ENCODE measurements around the gene ATP9B. TPM values are rescaled to one million over a fixed set of nuclear protein-coding genes. Genes with fewer than 3 reads are reported as not detected.

Gene ATP9B
- total RNA-seq, 1 experiment from 2014 or later = 20.9 TPM

DNA sequence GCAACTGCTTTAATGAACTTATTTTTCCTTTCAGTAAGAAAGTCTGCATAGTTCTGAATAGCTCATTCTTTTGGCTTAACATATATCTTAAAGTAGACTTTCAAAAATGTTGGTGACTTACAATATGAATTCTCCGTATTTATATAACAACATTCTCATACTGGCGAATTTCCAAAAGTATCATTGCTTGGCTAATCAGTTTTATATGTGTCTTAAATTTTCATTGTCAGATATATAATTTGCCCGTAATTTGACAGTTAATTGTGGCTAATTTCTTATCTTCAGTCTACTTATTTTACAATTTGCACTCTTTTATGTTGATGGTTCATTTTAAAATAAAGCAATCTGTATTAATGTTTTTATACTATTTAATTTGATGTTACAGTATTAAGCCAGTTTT lies 144.9 kb downstream of the ATP9B start:
- H2BK15ac ChIP-seq (ENCODE audit: low read depth, low read length) = no peak overlapping the region
- no peak overlapping the region for H4K8ac ChIP-seq (replicated peaks; ENCODE audit: insufficient read length, low read depth, low read length)
- no peaks in the 10 kb centered on the region for H3K27me3 ChIP-seq (ENCODE audit: insufficient read depth, low read length)
- H3K4ac ChIP-seq (ENCODE audit: low read depth, low read length) = no peak overlapping the region
- no peak overlapping the region for H3K14ac ChIP-seq (ENCODE audit: insufficient read depth, low read length)
- Mint-ChIP-seq H3K4me1 (no peaks in the 10 kb centered on the region), H3K4me3 (no peak overlapping the region), H3K9me3 (no peaks in the 10 kb centered on the region), H3K36me3 (ENCODE audit: insufficient read depth in 1 of 3, low read depth in 3 of 3) (peaks cover 3 to 5% (median 4%) of the 10 kb centered on the region in 3 experiments; a peak in 6 of 7 replicates), H3K27me3 (ENCODE audit: low read depth) (no peaks in the 10 kb centered on the region), H3K27ac (no peak overlapping the region)
- TF ChIP-seq, protein P1, sequence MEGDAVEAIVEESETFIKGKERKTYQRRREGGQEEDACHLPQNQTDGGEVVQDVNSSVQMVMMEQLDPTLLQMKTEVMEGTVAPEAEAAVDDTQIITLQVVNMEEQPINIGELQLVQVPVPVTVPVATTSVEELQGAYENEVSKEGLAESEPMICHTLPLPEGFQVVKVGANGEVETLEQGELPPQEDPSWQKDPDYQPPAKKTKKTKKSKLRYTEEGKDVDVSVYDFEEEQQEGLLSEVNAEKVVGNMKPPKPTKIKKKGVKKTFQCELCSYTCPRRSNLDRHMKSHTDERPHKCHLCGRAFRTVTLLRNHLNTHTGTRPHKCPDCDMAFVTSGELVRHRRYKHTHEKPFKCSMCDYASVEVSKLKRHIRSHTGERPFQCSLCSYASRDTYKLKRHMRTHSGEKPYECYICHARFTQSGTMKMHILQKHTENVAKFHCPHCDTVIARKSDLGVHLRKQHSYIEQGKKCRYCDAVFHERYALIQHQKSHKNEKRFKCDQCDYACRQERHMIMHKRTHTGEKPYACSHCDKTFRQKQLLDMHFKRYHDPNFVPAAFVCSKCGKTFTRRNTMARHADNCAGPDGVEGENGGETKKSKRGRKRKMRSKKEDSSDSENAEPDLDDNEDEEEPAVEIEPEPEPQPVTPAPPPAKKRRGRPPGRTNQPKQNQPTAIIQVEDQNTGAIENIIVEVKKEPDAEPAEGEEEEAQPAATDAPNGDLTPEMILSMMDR (conservative IDR thresholded peaks at IDR 0.05) = no peak
- H3K9me3 ChIP-seq (ENCODE audit: control insufficient read depth, low read depth, low read length) = no peaks in the 10 kb centered on the region
- no CpG with 5 or more reads among the region's 3 CpGs for WGBS (ENCODE audit: extremely low coverage, insufficient read length, low lambda C conversion rate)
- no peak overlapping the region for H3K9ac ChIP-seq (ENCODE audit: extremely low read depth, insufficient read length, low read length)
- no peak overlapping the region for H2AFZ ChIP-seq (ENCODE audit: low read length)
- H3K79me2 ChIP-seq (ENCODE audit: insufficient read depth, low read length) = no peaks in the 10 kb centered on the region
- no peak overlapping the region for H3K4me2 ChIP-seq (ENCODE audit: insufficient read depth, insufficient read length, low read length)
- no peak overlapping the region for H2AK5ac ChIP-seq (ENCODE audit: insufficient read length, low read length)
- no peaks in the 10 kb centered on the region for H4K20me1 ChIP-seq (ENCODE audit: control insufficient read depth, insufficient read depth, insufficient read length)
- no peaks in the 10 kb centered on the region for H3K4me1 ChIP-seq (ENCODE audit: insufficient read depth, low read length)
- H3T11ph ChIP-seq (ENCODE audit: low read length) = no peak overlapping the region
- H3K56ac ChIP-seq (ENCODE audit: insufficient read length, low read depth, low read length) = no peak overlapping the region
- no peak overlapping the region for H2BK12ac ChIP-seq (ENCODE audit: insufficient read length, low read depth, low read length)
- H2BK120ac ChIP-seq (ENCODE audit: low read depth, low read length, poor library complexity, severe bottlenecking) = no peak overlapping the region
- no peak overlapping the region for H2BK20ac ChIP-seq (ENCODE audit: low read depth, low read length, poor library complexity, severe bottlenecking)
- no peak overlapping the region for H4K91ac ChIP-seq (ENCODE audit: insufficient read length, low read depth, low read length)
- H3K23ac ChIP-seq (ENCODE audit: insufficient read length, low read depth, low read length) = no peak overlapping the region
- H3K27ac ChIP-seq (ENCODE audit: insufficient read length, low read depth, low read length) = no peak overlapping the region
- H3K18ac ChIP-seq (ENCODE audit: insufficient read length, low read depth, low read length) = no peak overlapping the region
- H3K23me2 ChIP-seq (ENCODE audit: insufficient read length, low read depth, low read length, poor library complexity, severe bottlenecking) = no peaks in the 10 kb centered on the region
- no peak overlapping the region for H4K5ac ChIP-seq (ENCODE audit: insufficient read length, low read depth, low read length)
- DNase-seq = no peak
- H2BK5ac ChIP-seq (ENCODE audit: insufficient read length, low read length) = no peak overlapping the region
- H3K79me1 ChIP-seq (ENCODE audit: insufficient read depth, low read depth, low read length, poor library complexity, severe bottlenecking) = peaks cover 2% of the 10 kb centered on the region
